ENCODE measurements around the gene SPRR3. TPM values are rescaled to one million over a fixed set of nuclear protein-coding genes. Genes with fewer than 3 reads are reported as not detected.

SPRR3 gene
- total RNA-seq (2021; ENCODE audit: unreplicated experiment), result not detected
- 0.09 TPM in 1 of 2 replicates, not detected in the other for polyA plus RNA-seq (2012)
- Bru-seq, nascent RNA, result not detected
- BruChase-seq, experiment 1, labeled RNA remaining after a 6-hour chase, result not detected
- not detected for BruChase-seq, experiment 2, labeled RNA remaining after a 2-hour chase
- long read RNA-seq, result 0 reads

- TF ChIP-seq ZNF274 (IDR thresholded peaks at IDR 0.05; ENCODE audit: low read depth, low read length), result no peak
- no peak for TF ChIP-seq RAD21 (IDR thresholded peaks at IDR 0.05; ENCODE audit: low read depth)
- TF ChIP-seq ZFX (IDR thresholded peaks at IDR 0.05), result no peak
- TF ChIP-seq ZBTB33 (IDR thresholded peaks at IDR 0.05; ENCODE audit: extremely low read depth, insufficient replicate concordance, low read length), result no peak
- TF ChIP-seq EGR1 (IDR thresholded peaks at IDR 0.05; ENCODE audit: low read depth), result no peak
- TF ChIP-seq REST (IDR thresholded peaks at IDR 0.05; ENCODE audit: low read depth), result no peak
- TF ChIP-seq TCF7L2 (IDR thresholded peaks at IDR 0.05; ENCODE audit: borderline replicate concordance, extremely low read depth, insufficient read depth, insufficient read length), result no peak
- TF ChIP-seq POLR2AphosphoS5 (IDR thresholded peaks at IDR 0.05; ENCODE audit: low read depth, low read length), result no peak
- no peak for TF ChIP-seq POLR2A (IDR thresholded peaks at IDR 0.05; ENCODE audit: borderline replicate concordance, extremely low read depth, insufficient read depth, insufficient read length)
- TF ChIP-seq YY1 (IDR thresholded peaks at IDR 0.05; ENCODE audit: extremely low read depth, insufficient replicate concordance, low read depth, low read length), result no peak
- TF ChIP-seq CBX3 (IDR thresholded peaks at IDR 0.05; ENCODE audit: low read depth), result no peak
- no peak for TF ChIP-seq CEBPB (IDR thresholded peaks at IDR 0.05; ENCODE audit: low read depth)
- TF ChIP-seq SP1 (IDR thresholded peaks at IDR 0.05; ENCODE audit: low read depth), result no peak
- TF ChIP-seq SIN3A (IDR thresholded peaks at IDR 0.05; ENCODE audit: low read depth), result no peak
- Histone ChIP-seq H3K4me3 (replicated peaks in 1 of 2; ENCODE audit: low read depth in 1 of 2, low read length in 2 of 2) (no peak within 1 kb of the TSS), H4K20me1 (ENCODE audit: insufficient read depth) (no peaks in the 10 kb centered on the region), H3K4me1 (ENCODE audit: control insufficient read depth in 1 of 2, insufficient read depth in 2 of 2, low read length in 2 of 2) (peaks cover 0 to 10% of the 10 kb centered on the region in 2 experiments; a peak in 1 of 4 replicates), H3K9me3 (ENCODE audit: control insufficient read depth in 1 of 2, insufficient read depth in 1 of 2, low read depth in 1 of 2, low read length in 2 of 2) (no peaks in the 10 kb centered on the region), H3K79me2 (ENCODE audit: insufficient read depth, low read length) (no peaks in the 10 kb centered on the region), H2AFZ (ENCODE audit: low read depth, low read length, poor library complexity, severe bottlenecking) (no peak within 1 kb of the TSS), H3K9me2 (ENCODE audit: insufficient read depth) (no peaks in the 10 kb centered on the region), H3K27ac (ENCODE audit: low read depth, low read length) (no peak within 1 kb of the TSS), H3K9ac (ENCODE audit: low read length) (no peak within 1 kb of the TSS), H3K36me3 (ENCODE audit: control insufficient read depth in 1 of 2, insufficient read depth in 2 of 2, low read length in 2 of 2) (no peaks in the 10 kb centered on the region), H3K4me2 (ENCODE audit: low read length) (no peak within 1 kb of the TSS), H3K27me3 (ENCODE audit: insufficient read depth, low read length) (peaks cover 22% of the 10 kb centered on the region; the same call in 1 of the 2 replicates)
- intact Hi-C loops (cut with micrococcal nuclease), result no loop called here
- DNase-seq (ENCODE audit: low read depth, low spot score) (no peak), ATAC-seq (no peak)
- ChIA-PET CTCF (no interaction called here), RAD21 (ENCODE audit: low non-redundant PET in 1 of 2, low total read pairs in 2 of 2, uncharacterized antibody in 2 of 2, unreplicated experiment in 2 of 2) (no interaction called here), POLR2A (no interaction called here)
- BruUV-seq (replicated peaks), result no TSS peak
Measured at GRCh38 chr1:153001382-153001781, at the start of gene SPRR3. Gene SPRR3, plus strand, starts transcription at chr1:153001749. Its CDS starts 1,272 bp downstream, at chr1:153003021.

Measured in HCT116 (cell line).